ENCODE data around the gene TMSB4X.
"Not testable (repeated sequence)": the region's sequence is repeated elsewhere in the genome, so short reads cannot be mapped to it uniquely, and the experiment has no call there.

TMSB4X gene

DNA sequence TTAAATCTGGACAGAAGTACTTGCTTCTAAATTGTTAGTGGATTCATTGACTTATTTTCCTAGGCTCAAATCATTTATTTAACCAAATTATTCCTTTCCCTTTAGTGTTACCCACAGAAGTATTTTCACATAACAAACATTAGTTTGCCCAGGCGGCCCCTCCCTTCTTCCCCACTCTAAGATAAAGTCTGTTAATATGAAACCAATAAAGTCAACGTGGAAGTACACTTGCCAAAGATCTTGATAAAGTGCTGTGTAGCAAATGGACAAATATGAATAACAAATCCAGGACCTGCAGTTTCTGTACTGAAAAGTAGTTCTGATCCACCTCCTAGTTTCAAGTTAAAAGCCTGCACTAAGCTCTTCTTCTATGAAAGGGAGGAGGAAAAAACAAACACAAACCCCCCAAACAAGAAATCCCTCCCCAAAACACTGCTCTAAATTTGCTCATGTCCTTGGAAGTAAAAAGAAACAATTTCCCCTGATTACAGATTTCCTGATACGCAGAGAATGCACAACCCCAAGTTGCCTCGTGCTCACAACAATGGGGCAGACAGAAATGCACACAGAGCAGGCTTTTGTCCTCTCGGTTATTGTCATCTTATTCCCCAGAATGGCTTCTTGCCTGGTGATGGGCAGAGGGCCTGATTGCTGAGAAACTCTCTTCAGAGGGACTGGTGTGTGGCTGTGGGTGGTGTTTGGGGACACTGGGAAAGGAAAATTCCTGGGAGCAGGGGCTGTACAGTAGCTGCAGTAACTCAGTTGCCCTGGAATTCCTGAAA is 23.2 kb downstream of the TMSB4X start:
- DNase-seq: peak in 1 of 2 donors; percentile 18

DNA sequence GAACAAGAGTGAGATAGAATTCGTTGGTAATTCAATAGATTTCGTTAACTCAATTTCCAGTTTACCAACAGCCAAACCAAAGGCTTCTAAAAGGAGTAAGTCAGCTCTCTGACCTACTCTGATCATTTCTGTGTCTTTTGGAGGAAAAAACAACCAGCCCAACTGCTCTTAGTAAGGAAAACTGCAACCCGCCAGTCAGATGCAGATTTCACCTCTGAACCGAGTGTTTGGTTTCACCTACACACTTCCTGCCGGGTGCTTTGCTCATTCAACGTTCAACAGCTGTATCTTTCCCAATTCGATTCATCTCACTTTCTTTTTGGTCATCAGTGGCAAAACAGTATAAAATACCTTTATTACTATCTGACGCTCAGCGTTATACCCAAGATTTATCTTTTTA is 24.5 kb downstream of the TMSB4X start:
- DNase-seq: peak; percentile 48 to 60

GRCh38 chrX:13000301-13000811 is 25.4 kb downstream of the TMSB4X start:
- peak; percentile 50 to 55 for DNase-seq

- no peak for DNase-seq
These were observed 26.2 kb downstream of the TMSB4X start for GRCh38 chrX:13001097-13001496.

DNA sequence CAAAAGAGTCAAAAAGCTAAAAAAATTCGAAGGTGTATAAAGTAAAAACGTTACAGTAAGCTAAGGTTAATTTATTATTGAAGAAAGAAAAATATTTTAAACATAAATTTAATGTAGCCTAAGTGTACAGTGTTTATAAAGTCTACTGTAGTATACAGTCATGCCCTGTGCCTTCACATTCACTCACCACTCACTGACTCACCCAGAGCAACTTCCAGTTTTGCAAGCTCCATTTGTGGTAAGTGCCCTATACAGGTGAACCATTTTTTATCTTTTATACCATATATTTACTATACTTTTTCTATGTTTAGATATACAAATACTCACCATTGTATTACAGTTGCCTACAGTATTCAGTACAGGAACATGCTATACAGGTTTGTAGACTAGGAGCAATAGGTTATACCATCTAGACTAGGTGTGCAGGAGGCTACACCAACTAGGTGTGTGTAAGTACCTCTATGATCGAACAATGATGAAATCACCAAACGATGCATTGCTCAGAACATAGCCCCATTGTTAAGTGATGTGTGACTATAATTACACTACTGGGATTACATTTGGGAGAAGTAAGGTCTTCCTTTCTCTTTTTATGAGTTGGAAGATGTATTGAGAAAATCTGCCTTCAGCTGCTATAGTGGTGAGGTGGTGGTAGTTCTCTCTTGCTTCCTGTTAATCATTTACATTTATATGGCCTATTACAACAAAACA is 27.2 kb downstream of the TMSB4X start:
- peak in 1 of 2 donors; percentile 34 for DNase-seq

- DNase-seq: no peak
These were observed 31.0 kb downstream of the TMSB4X start for GRCh38 chrX:13005661-13006473.

DNA sequence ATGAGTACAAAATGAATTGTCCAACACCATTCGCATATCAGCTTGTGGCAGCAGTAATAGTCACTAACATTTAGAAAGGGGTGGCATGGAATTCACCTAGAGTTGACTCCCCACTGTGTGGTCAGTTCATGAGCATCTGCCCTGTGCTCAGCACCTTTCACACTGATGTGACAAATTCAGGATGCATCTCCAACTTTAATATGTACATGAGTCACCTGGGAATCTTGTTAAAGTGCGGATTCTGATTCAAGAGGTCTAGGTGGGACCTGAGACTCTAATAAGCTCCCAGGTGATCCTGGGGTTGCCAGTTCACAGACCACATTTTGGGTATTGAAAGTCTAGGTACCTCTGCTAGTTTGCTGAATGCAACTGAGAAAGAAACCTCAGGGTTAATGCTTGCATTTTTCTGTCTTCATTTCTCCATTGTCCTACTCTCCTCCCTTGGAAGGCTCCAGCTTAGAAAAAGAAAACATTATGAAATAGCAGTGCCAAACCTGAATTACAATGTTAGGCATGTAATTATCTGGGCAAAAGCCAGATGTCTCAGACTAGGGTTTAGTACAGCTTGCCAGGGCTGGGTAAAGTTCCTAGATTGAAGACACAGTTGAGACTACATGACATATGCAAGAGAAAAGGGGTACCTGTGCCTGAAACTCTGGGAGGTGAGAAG is 32.7 kb downstream of the TMSB4X start:
- no peak for DNase-seq

- no peak for DNase-seq
These were observed 33.3 kb downstream of the TMSB4X start for GRCh38 chrX:13008189-13008533.

GRCh38 chrX:13008851-13009250 is 33.9 kb downstream of the TMSB4X start:
- no peak for DNase-seq

DNA sequence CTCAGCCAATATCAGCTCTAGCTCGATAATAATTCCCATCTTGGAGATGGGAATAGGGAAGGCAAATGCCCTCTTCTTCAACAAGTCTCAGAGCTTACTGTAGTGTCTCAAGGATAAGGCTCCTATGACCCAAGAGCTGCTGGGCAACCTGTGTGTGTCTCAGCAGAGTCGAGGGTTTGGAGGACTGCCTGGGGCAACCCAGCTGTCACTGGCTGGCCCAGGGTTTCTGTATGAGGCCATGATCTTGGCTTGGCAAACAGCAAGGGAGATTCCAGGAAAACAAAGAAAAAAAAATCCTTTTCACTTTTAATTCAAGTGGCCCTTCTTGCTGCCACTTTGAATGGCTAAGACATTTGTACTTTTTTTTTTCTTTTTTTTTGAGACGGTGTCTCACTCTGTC is 34.4 kb downstream of the TMSB4X start:
- no peak for DNase-seq

DNA sequence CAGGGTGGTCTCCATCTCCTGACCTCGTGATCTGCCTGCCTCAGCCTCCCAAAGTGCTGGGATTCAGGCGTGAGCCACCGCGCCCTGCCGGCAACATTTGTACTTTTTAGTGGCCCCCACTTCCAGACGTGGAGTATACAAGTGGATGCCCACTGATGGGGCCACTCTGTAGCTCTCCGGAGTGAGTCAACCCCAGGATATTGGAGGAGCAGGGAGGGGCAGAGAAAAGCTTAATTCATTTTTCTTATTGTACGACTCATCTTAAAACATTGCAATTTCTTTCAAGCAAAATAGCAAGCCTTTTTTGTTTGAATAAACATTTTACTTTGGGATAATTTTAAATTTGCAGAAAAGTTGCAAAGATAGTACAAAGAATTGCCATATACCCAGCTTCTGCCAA is 34.9 kb downstream of the TMSB4X start:
- no peak for DNase-seq

GRCh38 chrX:13010546-13010945 is 35.6 kb downstream of the TMSB4X start:
- DNase-seq: no peak

DNA sequence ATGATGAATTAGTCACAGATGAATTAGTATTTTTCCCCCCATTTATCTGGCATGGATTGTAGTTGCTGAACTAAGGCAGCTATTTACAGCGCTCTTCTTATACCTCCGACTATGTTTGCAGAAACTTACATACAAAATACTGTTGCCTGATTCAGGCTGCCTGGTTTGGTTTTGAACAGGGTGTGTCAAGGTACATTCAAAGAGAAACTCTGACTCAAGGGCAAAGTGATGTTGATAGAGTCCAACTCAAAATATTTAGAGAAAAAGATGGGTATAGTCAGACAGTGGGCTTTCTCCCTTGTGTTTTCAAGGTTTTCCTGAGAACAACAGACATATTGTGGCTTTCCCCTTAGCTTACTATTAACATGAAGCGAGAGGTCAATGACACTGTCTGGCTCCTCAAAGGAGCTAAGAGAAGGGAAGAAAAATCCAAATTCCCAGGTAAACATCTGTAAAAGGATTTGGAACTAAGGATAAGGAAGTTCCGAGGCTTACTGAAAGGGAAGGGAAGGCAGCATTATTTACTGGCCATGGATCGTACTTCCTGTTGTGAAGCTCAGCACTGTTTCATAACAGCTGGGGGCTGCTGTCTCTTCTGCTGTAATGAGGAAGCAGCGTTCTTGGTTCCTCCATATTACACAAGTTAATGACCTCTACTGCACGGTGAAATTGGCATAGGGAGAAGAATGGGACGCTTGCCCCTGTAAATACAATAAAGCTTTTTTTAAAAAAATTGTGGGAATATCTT is 38.6 kb downstream of the TMSB4X start:
- DNase-seq: peak; percentile 52 to 59

DNA sequence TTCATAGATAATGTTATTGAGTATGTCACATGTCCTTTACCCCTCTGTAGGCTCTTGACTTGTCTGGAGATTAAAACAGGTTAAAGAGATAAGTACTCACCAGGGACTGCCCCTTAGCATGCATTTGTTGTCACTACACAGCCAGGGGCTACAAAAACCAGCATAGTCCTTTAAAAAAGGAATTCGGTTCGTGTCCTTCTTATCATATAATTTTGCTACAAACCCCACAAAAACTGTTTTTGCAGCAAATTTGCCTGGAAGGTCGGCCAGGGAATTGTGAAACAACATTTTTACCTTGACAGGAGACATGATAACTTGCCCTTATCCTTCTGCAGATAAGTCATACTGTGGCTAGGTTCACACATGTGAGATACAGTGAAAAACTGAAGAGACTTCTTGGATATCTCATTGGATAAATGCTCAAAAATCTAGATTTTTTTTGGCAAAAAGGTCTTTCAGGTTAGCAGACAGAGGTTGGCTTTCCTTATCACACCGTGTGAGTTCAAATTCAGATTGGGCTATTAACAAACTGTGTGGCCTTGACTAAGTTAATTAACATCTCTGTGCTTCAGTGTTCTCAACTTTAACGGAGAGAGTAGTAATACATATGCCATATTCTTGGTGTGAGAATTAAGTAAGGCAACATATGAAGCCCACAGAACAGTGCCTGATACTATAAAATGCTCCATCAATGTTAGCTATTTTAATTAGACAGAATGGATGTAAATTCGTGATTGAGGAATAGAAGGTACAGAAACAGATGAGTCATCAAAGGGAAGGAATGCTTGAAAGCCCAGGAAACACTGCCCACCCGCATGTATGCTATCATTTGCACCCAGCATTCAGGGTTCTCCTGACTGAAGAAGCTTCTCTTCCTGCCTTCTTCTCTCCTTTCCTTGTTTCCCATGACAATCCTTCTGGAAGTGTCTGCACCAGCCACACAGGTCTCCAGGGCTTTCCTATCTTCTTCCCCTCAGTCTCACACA is 39.5 kb downstream of the TMSB4X start:
- DNase-seq: no peak

DNA sequence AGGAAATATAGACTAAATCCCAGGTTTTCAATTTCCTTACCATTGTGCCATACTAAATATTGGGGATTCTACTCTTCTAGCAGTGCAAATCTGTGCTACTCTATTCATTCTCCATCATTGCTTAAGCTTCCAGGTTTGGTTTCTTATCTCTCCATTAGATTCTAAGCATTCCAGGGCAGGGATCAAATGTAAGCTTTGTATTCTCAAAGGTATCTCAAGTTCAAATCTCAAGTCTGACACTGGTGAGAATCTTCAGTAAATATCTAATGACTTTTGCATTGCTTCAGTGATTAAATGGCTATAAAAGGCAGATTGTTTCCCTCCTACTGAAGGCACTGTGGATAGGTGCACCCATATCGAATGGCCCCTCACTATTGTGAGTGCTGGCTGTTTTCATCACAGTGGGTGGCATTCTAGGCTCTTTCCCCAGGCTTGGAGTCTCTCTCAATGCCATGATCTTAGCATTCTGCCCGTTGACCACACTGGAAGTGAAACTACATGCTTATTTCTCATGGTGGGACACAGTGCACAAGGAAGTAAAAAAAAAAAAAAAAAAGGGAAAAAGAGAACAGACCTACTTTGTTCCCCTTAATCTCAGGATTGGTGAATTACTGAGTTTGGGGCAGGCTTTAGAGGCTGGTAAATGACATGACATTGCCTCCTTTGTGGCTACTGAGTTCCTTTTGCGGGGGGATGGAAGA is 40.8 kb downstream of the TMSB4X start:
- no peak for DNase-seq

DNA sequence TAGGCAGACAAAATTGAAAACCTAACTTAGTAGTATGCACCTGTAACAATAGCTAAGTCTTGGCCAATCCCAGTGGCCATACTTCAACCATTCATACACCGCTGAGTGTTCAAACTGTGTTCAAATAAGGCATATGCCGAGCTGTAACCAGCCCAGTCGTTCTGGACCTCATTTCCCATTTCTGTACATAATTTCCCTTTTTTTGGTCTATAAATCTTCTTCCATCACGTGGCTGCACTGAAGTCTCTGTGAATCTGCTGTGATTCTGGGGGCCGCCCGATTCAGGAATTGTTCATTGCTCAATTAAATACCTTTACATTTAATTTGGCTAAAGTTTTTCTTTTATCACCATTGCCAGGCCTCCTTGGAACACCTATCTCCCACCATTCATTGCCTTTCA is 41.8 kb downstream of the TMSB4X start:
- not testable (repeated sequence) for DNase-seq

GRCh38 chrX:13022926-13023325 is 48.0 kb downstream of the TMSB4X start:
- no peak for DNase-seq

GRCh38 chrX:13023567-13023966 is 48.7 kb downstream of the TMSB4X start:
- DNase-seq: no peak

- no peak for DNase-seq
These were observed 49.1 kb downstream of the TMSB4X start for GRCh38 chrX:13023979-13024378.

- DNase-seq: no peak
These were observed 50.1 kb downstream of the TMSB4X start for GRCh38 chrX:13024986-13025385.
